ENCODE results near the gene SACS. TPM values are rescaled to one million over a fixed set of nuclear protein-coding genes. Genes with fewer than 3 reads are reported as not detected.

Gene SACS
- total and polyA plus RNA-seq, 2 of the 8 experiments (the other 6 are each of a cell fraction or from before 2014, with no cell fraction given): 11.0 to 54.2 TPM

GRCh38 chr13:23392925-23393645 lies 40.4 kb downstream of the SACS start:
- no peak overlapping the region for H4K91ac ChIP-seq (replicated peaks; ENCODE audit: insufficient read length, low read length)

More at GRCh38 chr13:23392925-23393645, 40.4 kb downstream of the SACS start:
- no peak overlapping the region for H3K27ac ChIP-seq (ENCODE audit: low read depth, low read length)
- H4K8ac ChIP-seq (ENCODE audit: extremely low read depth, insufficient read depth, low read length): peak overlapping the region; percentile 63; the same call in 1 of the 2 replicates
- H2BK20ac ChIP-seq (ENCODE audit: low read length): no peak overlapping the region; the same call in 1 of the 2 replicates
- H2BK12ac ChIP-seq (ENCODE audit: low read depth, low read length): no peak overlapping the region; the same call in 1 of the 2 replicates
- no peak overlapping the region for H3K4me3 ChIP-seq (ENCODE audit: extremely low read depth in 1 of 4, insufficient read depth in 2 of 4, low read depth in 3 of 4, low read length in 4 of 4)
- FAIRE-seq (no peak), DNase-seq (ENCODE audit: low read depth in 1 of 2, low spot score in 2 of 2) (no peak)
- ChIA-PET POLR2A (ENCODE audit: partially characterized antibody) (interaction anchor here (1.2 kb wide), 1 partner anchor 8 kb away, joined by 3 read pairs; no protein-coding TSS in a partner anchor), CTCF (ENCODE audit: partially characterized antibody) (no interaction called here)
- H3K79me2 ChIP-seq (ENCODE audit: control insufficient read depth in 1 of 2, insufficient read depth in 2 of 2, low read length in 2 of 2): no peaks in the 10 kb centered on the region
- no peak overlapping the region for H2AFZ ChIP-seq (ENCODE audit: low read length)
- H3K9ac ChIP-seq (replicated peaks in 1 of 4; ENCODE audit: extremely low read depth in 1 of 4, low read depth in 3 of 4, low read length in 3 of 4): no peak overlapping the region
- no peak for TF ChIP-seq ZNF274 (IDR thresholded peaks at IDR 0.05; ENCODE audit: borderline replicate concordance, extremely low read depth, low read length)
- TF ChIP-seq JUND (IDR thresholded peaks at IDR 0.05; ENCODE audit: low read length): no peak
- no peak overlapping the region for H3K14ac ChIP-seq (ENCODE audit: insufficient read length)
- no peaks in the 10 kb centered on the region for H3K23me2 ChIP-seq (ENCODE audit: low read depth, low read length)
- no peak overlapping the region for H3K23ac ChIP-seq (ENCODE audit: insufficient read length)
- no peaks in the 10 kb centered on the region; a peak in 2 of 7 replicates for H3K4me1 ChIP-seq (replicated peaks in 1 of 4; ENCODE audit: control insufficient read depth in 3 of 4, insufficient read depth in 4 of 4, low read length in 3 of 4)
- H3K27me3 ChIP-seq (replicated peaks in 1 of 4; ENCODE audit: control insufficient read depth in 3 of 4, extremely low read depth in 1 of 4, insufficient read depth in 3 of 4, low read length in 3 of 4): no peaks in the 10 kb centered on the region
- no peaks in the 10 kb centered on the region for H3K9me3 ChIP-seq (ENCODE audit: insufficient read depth in 2 of 2, low read depth in 1 of 2, low read length in 1 of 2)
- H3K4ac ChIP-seq (replicated peaks; ENCODE audit: insufficient read length, low read depth, low read length): no peak overlapping the region
- no peak overlapping the region for H4K5ac ChIP-seq (ENCODE audit: insufficient read length, low read depth, low read length)
- H2BK120ac ChIP-seq (replicated peaks; ENCODE audit: low read depth, low read length): no peak overlapping the region
- 92% methylated on average over 9 of the region's 9 CpGs; no CpG with 5 or more reads in 1 of the 2 experiments for WGBS, 2 experiments (ENCODE audit: extremely low coverage in 1 of 2, insufficient coverage in 1 of 2, insufficient read length in 1 of 2, insufficient replicate concordance in 2 of 2, low coverage in 1 of 2, low lambda C conversion rate in 2 of 2, missing lambda C conversion rate in 1 of 2)
- H2BK15ac ChIP-seq (ENCODE audit: low read length): no peak overlapping the region
- no peaks in the 10 kb centered on the region; a peak in 2 of 8 replicates for H3K36me3 ChIP-seq (ENCODE audit: control insufficient read depth in 2 of 4, insufficient read depth in 4 of 4, low read length in 3 of 4)
- H3K56ac ChIP-seq (replicated peaks; ENCODE audit: insufficient read length, low read depth, low read length): no peak overlapping the region
- H2BK5ac ChIP-seq (ENCODE audit: low read depth, low read length): no peak overlapping the region
- no peaks in the 10 kb centered on the region for H3K79me1 ChIP-seq (ENCODE audit: low read depth, low read length)
- no peak overlapping the region for H2AK5ac ChIP-seq (ENCODE audit: low read depth, low read length)
- no peaks in the 10 kb centered on the region for H4K20me1 ChIP-seq (replicated peaks in 1 of 2; ENCODE audit: control insufficient read depth in 1 of 2, insufficient read depth in 2 of 2, low read length in 2 of 2)
- H3K4me2 ChIP-seq (ENCODE audit: insufficient read depth in 1 of 2, low read depth in 2 of 2, low read length in 2 of 2): no peak overlapping the region
- 0 out of 2 replicates have a peak overlapping the region, but pooled peaks have one; percentile 11 for H3K18ac ChIP-seq (ENCODE audit: extremely low read depth, low read length)

Measured in H1 (cell line).